GM12875 (cell line): ENCODE measurements around the gene SPINK7.

Experiments
- H3K4me3 ChIP-seq: one replicate; pipeline ENCODE4 v1.5.1; 2011; ENCODE audit warnings: low read depth, low read length, control low read depth
- CTCF ChIP-seq: IDR thresholded peaks from 2 replicates; pipeline ENCODE4 v1.5.1; 2011; ENCODE audit warnings: low read depth, mild to moderate bottlenecking, control low read depth, inconsistent platforms, low read length, moderate library complexity, borderline replicate concordance; ENCODE audit not compliant: insufficient read depth

The SPINK7 gene

DNA sequence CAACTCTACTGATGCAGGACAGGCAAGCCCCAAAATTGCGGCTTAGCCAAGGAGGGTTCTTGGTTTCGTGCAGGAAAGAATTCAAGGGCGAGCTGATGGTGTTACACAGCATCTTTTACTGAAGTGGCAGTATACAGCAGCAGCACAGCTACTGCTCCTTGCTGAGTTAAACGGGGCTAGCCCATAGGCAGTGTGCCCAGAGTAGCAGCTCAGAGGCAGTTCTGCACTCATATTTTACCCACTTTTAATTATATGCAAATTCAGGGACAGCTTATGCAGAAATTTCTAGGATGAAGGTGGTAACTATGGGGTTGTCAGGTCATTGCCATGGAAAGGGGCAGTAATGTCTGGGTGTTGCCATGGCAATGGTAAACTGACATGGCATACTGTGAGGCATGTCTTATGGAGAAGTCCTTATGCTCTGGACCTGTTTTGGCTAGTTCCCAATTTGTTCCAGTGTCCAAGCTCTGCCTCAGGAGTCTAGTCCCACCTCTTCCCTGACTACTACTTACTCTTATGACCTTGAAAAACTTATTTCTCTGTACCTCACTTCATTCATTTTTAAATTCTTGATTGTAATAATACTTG, 21.1 kb downstream of the SPINK7 start:
- no peak overlapping the region for H3K4me3 ChIP-seq
- no peak for TF ChIP-seq CTCF

DNA sequence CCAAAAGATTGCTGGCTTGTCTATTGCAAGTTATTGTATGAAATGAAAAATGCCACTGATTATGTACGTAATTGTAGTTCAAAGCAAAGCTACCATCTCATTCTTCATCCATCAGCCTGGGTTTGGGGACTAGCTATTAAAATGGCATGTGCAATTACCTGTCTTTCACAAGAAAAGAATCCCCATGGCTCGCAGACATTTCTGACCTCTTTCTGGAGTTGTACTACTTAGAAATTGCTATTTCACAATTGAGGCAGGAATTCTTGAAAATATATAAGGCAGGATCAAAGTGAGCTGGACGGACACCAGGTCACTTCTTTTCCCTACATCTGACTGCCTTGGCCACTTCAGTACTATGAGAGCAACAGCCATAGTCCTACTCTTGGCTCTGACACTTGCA, 23.0 kb downstream of the SPINK7 start, which contains the start of gene SPINK9:
TSS of gene SPINK9 (plus strand) at position 301 of the 400 bp plus-strand sequence. CDS start at position 356, 55 bp downstream.
- no peak within 1 kb of the TSS for H3K4me3 ChIP-seq
- TF ChIP-seq CTCF = no peak

DNA sequence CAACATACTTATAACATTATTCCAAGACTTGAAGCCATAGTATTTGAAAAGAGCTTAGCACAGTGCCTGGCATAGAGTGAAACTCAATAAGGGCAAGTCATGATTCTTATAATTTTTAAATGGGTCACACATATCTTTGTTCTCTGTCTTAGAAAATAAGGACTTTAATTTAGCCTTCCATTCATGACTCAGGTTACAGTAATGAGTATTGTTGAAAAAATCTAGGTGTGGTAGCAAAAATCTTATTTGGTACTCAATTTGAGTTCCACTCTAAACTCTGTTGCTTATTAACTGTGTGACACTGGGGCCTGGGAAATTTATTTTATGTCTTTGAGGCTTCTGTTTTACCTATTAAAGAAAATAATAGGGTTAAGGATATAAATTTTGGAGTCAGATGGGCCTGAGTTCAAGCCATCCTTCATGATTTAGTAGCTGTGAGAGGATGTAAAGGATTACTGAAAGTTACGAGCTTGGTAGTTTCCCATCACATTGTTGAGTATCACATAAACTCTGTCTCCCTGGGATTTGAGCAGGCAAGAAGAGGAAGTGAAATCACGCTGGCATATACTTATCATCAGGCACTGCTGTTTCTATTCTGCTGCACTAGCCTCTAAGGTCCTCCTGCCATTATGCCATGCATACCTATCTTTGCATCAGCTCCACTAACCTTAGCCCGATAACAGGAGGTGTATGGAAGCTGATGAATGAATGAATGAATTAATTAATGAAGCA, 24.6 kb downstream of the SPINK7 start:
- H3K4me3 ChIP-seq = no peak overlapping the region
- no peak for TF ChIP-seq CTCF

DNA sequence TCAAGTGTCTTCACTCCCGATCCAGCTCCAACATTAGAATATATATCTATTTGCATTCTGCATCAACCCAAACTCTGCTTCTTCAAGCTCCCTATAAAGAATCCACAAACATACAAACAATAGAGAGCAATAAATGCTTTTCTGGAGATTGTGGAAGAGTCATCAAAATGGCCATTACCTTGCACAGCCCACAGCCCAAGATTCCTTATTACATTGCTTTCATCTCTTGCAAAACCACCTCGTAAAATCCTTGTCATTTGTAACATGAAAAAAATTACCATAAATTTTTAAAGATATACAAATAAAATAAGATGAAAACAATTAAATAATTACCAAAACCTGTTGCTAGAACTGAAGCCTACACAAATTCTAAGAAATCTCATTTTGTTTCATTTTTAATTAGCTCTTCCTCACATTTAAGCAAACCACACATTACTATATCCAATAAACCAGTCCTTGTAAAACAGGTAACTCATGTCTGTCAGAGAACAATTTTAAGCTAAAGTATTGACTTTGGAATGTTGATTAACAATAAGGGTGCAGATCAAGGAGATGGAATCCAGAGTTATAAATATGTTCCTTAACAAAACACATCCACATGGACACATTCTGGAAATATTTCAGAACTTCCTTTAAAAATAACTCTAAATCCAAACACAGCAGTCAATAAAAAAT, 30.3 kb downstream of the SPINK7 start:
- H3K4me3 ChIP-seq = no peak overlapping the region
- no peak for TF ChIP-seq CTCF

GRCh38 chr5:148343046-148343407, 30.8 kb downstream of the SPINK7 start:
- no peak for TF ChIP-seq CTCF
- H3K4me3 ChIP-seq = no peak overlapping the region

GRCh38 chr5:148343603-148344487, 31.6 kb downstream of the SPINK7 start:
- no peak overlapping the region for H3K4me3 ChIP-seq
- TF ChIP-seq CTCF = no peak
